HEK293 (cell line): ENCODE data around the gene NEURL1.

Experiments used
- CTCF ChIA-PET: fragments of 350-600 bp; formaldehyde crosslinking; extraction: SDS; loops from one replicate; lab custom pipeline; 2021; ENCODE audit warnings: antibody characterized with exemption; lab: Yijun Ruan, JAX
- POLR2A ChIA-PET: fragments of 300-600 bp; formaldehyde crosslinking; extraction: SDS; loops from one replicate; lab custom pipeline; 2020; ENCODE audit warnings: antibody characterized with exemption, inconsistent platforms; lab: Yijun Ruan, JAX
- H3K27ac ChIP-seq: fragments of 200-500 bp; sonication (Bioruptor generic); 2 replicates; pipeline ENCODE4 v1.5.1; 2014; ENCODE audit warnings: low read depth, low read length, control low read depth, inconsistent platforms; ENCODE audit errors: extremely low read depth
- H3K36me3 ChIP-seq, 2 experiments: fragments of 200-500 bp in 1 of 2; sonication (Bioruptor generic) in 1 of 2; 1 replicate in 1 of 2; 2 replicates in 1 of 2; pipeline ENCODE4 v1.5.1; 2014 to 2017; ENCODE audit warnings: inconsistent platforms in 2 of 2, low read length in 2 of 2; ENCODE audit not compliant: control insufficient read depth in 2 of 2, insufficient read depth in 1 of 2
- H3K4me1 ChIP-seq: fragments of 200-500 bp; sonication (Bioruptor generic); 2 replicates; pipeline ENCODE4 v1.5.1; 2014; ENCODE audit warnings: mild to moderate bottlenecking, low read length, inconsistent platforms; ENCODE audit not compliant: control insufficient read depth, insufficient read depth
- H3K4me3 ChIP-seq: 2 replicates; pipeline ENCODE4 v1.5.1; 2011; ENCODE audit warnings: low read depth, mild to moderate bottlenecking, control low read depth, low read length, moderate library complexity
- H3K9me3 ChIP-seq: fragments of 200-500 bp; sonication (Bioruptor generic); 2 replicates; pipeline ENCODE4 v1.5.1; 2014; ENCODE audit warnings: low read depth, low read length, inconsistent platforms; ENCODE audit not compliant: control insufficient read depth, insufficient read depth
- PRDM6 ChIP-seq: fragments of 450-650 bp; formaldehyde crosslinking; IDR thresholded peaks from 2 replicates; pipeline ENCODE4 v1.5.1; 2017; ENCODE audit warnings: missing biosample characterization, missing genetic modification characterization
- RBAK ChIP-seq: fragments of 450-650 bp; formaldehyde crosslinking; IDR thresholded peaks from 2 replicates; pipeline ENCODE4 v1.5.1; 2016; ENCODE audit warnings: missing biosample characterization, missing genetic modification characterization
- ZBTB10 ChIP-seq: fragments of 450-650 bp; formaldehyde crosslinking; IDR thresholded peaks from 2 replicates; pipeline ENCODE4 v1.5.1; 2016; ENCODE audit warnings: missing biosample characterization, missing genetic modification characterization
- ZBTB48 ChIP-seq: fragments of 450-650 bp; formaldehyde crosslinking; IDR thresholded peaks from 2 replicates; pipeline ENCODE4 v1.5.1; 2016; ENCODE audit warnings: missing biosample characterization, missing genetic modification characterization
- ZIC2 ChIP-seq: fragments of 450-650 bp; formaldehyde crosslinking; IDR thresholded peaks from 2 replicates; pipeline ENCODE4 v1.5.1; 2016; ENCODE audit warnings: missing biosample characterization, missing genetic modification characterization
- ZNF16 ChIP-seq: fragments of 450-650 bp; formaldehyde crosslinking; IDR thresholded peaks from 2 replicates; pipeline ENCODE4 v1.5.1; 2016; ENCODE audit warnings: low read depth, missing biosample characterization, missing genetic modification characterization
- ZNF19 ChIP-seq: fragments of 450-650 bp; formaldehyde crosslinking; IDR thresholded peaks from 2 replicates; pipeline ENCODE4; 2016; ENCODE audit warnings: missing biosample characterization, missing genetic modification characterization, low read depth
- ZNF23 ChIP-seq: fragments of 450-650 bp; formaldehyde crosslinking; IDR thresholded peaks from 2 replicates; pipeline ENCODE4 v1.5.1; 2016; ENCODE audit warnings: missing biosample characterization, missing genetic modification characterization, borderline replicate concordance
- ZNF239 ChIP-seq: fragments of 450-650 bp; formaldehyde crosslinking; IDR thresholded peaks from 2 replicates; pipeline ENCODE4 v1.5.1; 2016; ENCODE audit warnings: missing biosample characterization, missing genetic modification characterization
- ZNF274 ChIP-seq, 2 experiments: fragments of 200-500 bp in 1 of 2; fragments of 450-650 bp in 1 of 2; sonication (Bioruptor generic) in 1 of 2; formaldehyde crosslinking in 1 of 2; IDR thresholded peaks; 2 replicates each; pipeline versions ENCODE4 v1.5.1 to v1.6.1; 2014 to 2016; ENCODE audit warnings: borderline replicate concordance in 1 of 2, inconsistent platforms in 1 of 2, low read length in 1 of 2, missing biosample characterization in 1 of 2, missing genetic modification characterization in 1 of 2
- ZNF311 ChIP-seq: fragments of 450-650 bp; formaldehyde crosslinking; IDR thresholded peaks from 2 replicates; pipeline ENCODE4 v1.5.1; 2017; ENCODE audit warnings: missing biosample characterization, missing genetic modification characterization, borderline replicate concordance
- ZNF37A ChIP-seq: fragments of 450-650 bp; IDR thresholded peaks from 2 replicates; pipeline ENCODE4 v1.5.1; 2018; ENCODE audit warnings: missing biosample characterization, missing genetic modification characterization
- ZNF548 ChIP-seq: fragments of 450-650 bp; formaldehyde crosslinking; IDR thresholded peaks from 2 replicates; pipeline ENCODE4 v1.5.1; 2016; ENCODE audit warnings: missing biosample characterization, missing genetic modification characterization
- ZNF610 ChIP-seq: fragments of 450-650 bp; formaldehyde crosslinking; IDR thresholded peaks from 2 replicates; pipeline ENCODE4 v1.5.1; 2016; ENCODE audit warnings: missing biosample characterization, missing genetic modification characterization, borderline replicate concordance
- ZNF624 ChIP-seq: fragments of 450-650 bp; formaldehyde crosslinking; IDR thresholded peaks from 2 replicates; pipeline ENCODE4 v1.5.1; 2017; ENCODE audit warnings: missing biosample characterization, missing genetic modification characterization
- ZNF654 ChIP-seq: fragments of 450-650 bp; formaldehyde crosslinking; IDR thresholded peaks from 2 replicates; pipeline ENCODE4 v1.5.1; 2016; ENCODE audit warnings: low read depth, missing biosample characterization, missing genetic modification characterization
- ZNF830 ChIP-seq: fragments of 450-650 bp; IDR thresholded peaks from 2 replicates; pipeline ENCODE4 v1.5.0; 2018; ENCODE audit warnings: missing biosample characterization, missing genetic modification characterization, low read depth, mild to moderate bottlenecking, moderate library complexity
- ZXDB ChIP-seq: fragments of 450-650 bp; formaldehyde crosslinking; IDR thresholded peaks from 2 replicates; pipeline ENCODE4 v1.5.1; 2016; ENCODE audit warnings: missing biosample characterization, missing genetic modification characterization
- TF ChIP-seq, protein P1 (sequence below): IDR thresholded peaks from 2 replicates; pipeline ENCODE4 v1.6.1; 2011; ENCODE audit warnings: mild to moderate bottlenecking, low read depth, low read length, borderline replicate concordance
- TF ChIP-seq, protein P2 (sequence below): fragments of 450-650 bp; formaldehyde crosslinking; IDR thresholded peaks from 2 replicates; pipeline ENCODE4; 2016; ENCODE audit warnings: missing biosample characterization, missing genetic modification characterization
- TF ChIP-seq, protein P3 (sequence below): fragments of 450-650 bp; formaldehyde crosslinking; IDR thresholded peaks from 2 replicates; pipeline ENCODE4 v1.5.1; 2016; ENCODE audit warnings: missing biosample characterization, missing genetic modification characterization

The NEURL1 gene

GRCh38 chr10:103618575-103619423 is 125.3 kb downstream of the NEURL1 start:
- Histone ChIP-seq H3K4me1 (no peaks in the 10 kb centered on the region), H3K9me3 (no peaks in the 10 kb centered on the region), H3K27ac (no peak overlapping the region), H3K36me3 (peaks cover 0 to 93% of the 10 kb centered on the region in 2 experiments; a peak in 1 of 3 replicates), H3K4me3 (no peak overlapping the region)
- CTCF ChIA-PET = interaction anchor here (1.0 to 2.4 kb wide), 2 partner anchors 20 to 47 kb away, joined by 3 to 9 read pairs; no protein-coding TSS in a partner anchor
- POLR2A ChIA-PET = no interaction called here
- peak; percentile 60 for TF ChIP-seq ZIC2
- TF ChIP-seq ZNF548 (tag by site-specific recombination) = no peak
- TF ChIP-seq PRDM6 = no peak
- TF ChIP-seq ZNF23 (tag by site-specific recombination) = no peak

DNA sequence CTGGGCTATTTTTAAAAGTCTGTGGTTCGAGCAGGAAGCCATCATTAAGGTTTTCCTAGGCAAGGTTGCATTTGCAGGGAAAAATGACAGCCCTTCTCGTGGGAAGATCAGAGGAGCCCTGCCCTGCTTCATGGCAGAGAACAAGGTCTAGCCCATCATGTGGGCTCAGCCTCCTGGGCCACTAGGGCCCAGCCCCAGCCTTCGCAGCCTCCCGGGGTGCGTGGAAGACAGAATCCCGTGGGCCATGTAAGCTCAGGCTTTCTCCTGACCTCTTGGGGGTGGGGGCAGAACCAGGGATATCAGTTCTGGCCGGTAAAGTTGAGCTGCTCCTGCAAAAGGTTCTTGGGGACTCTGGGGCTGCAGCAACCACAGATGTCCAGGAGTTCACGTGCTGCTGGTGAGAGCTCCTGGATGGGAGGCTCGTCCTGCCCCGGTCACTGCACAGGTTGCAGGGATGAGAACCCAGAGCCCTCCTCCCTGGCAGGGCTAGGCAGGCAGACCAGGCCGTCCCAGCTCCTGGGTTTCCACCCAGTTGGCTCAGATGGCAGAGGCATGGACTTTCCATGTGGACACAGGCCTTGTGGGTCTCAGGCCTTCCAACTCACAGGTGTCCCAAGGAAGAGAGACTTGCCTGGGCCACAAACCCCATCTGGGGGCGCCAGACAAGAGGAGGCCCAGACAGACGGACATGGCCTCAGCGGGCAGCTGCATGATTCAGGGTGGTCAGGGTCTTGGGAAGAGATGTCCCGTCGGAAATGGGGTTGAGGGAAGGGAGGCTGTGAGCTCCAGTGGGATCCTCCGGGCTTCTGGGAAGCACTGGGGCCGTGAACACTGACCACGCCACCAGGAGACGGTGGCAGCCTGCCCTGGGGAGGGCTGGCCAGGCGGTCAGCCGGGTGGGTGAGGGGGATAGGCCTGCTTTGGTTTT is 126.2 kb downstream of the NEURL1 start:
- ChIA-PET CTCF (interaction anchor here (0.6 to 2.4 kb wide), 3 partner anchors 21 to 67 kb away, joined by 4 to 9 read pairs (median 8); no protein-coding TSS in a partner anchor), POLR2A (no interaction called here)
- no peaks in the 10 kb centered on the region for H3K9me3 ChIP-seq
- H3K27ac ChIP-seq = no peak overlapping the region
- H3K4me3 ChIP-seq = no peak overlapping the region
- peaks cover 0 to 94% of the 10 kb centered on the region in 2 experiments; a peak in 1 of 3 replicates for H3K36me3 ChIP-seq
- no peaks in the 10 kb centered on the region for H3K4me1 ChIP-seq
- TF ChIP-seq ZNF16 (tag by site-specific recombination) = no peak
- no peak for TF ChIP-seq ZNF610 (tag by site-specific recombination)
- TF ChIP-seq ZNF19 (tag by site-specific recombination) = no peak
- TF ChIP-seq ZBTB48 (tag by site-specific recombination) = no peak
- TF ChIP-seq ZNF830 (tag by site-specific recombination) = no peak
- TF ChIP-seq, protein P1, sequence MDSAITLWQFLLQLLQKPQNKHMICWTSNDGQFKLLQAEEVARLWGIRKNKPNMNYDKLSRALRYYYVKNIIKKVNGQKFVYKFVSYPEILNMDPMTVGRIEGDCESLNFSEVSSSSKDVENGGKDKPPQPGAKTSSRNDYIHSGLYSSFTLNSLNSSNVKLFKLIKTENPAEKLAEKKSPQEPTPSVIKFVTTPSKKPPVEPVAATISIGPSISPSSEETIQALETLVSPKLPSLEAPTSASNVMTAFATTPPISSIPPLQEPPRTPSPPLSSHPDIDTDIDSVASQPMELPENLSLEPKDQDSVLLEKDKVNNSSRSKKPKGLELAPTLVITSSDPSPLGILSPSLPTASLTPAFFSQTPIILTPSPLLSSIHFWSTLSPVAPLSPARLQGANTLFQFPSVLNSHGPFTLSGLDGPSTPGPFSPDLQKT = no peak
- no peak for TF ChIP-seq ZNF239
- TF ChIP-seq ZNF274 (IDR thresholded peaks at IDR 0.05; ENCODE audit: low read length) = no peak
- TF ChIP-seq ZNF274 (tag by site-specific recombination; IDR thresholded peaks at IDR 0.05; ENCODE audit: borderline replicate concordance) = no peak
- no peak for TF ChIP-seq ZNF654 (tag by site-specific recombination)
- TF ChIP-seq ZBTB10 (tag by site-specific recombination) = no peak
- TF ChIP-seq RBAK (tag by site-specific recombination) = no peak
- no peak for TF ChIP-seq PRDM6
- TF ChIP-seq ZNF624 (tag by site-specific recombination) = no peak
- TF ChIP-seq, protein P2, sequence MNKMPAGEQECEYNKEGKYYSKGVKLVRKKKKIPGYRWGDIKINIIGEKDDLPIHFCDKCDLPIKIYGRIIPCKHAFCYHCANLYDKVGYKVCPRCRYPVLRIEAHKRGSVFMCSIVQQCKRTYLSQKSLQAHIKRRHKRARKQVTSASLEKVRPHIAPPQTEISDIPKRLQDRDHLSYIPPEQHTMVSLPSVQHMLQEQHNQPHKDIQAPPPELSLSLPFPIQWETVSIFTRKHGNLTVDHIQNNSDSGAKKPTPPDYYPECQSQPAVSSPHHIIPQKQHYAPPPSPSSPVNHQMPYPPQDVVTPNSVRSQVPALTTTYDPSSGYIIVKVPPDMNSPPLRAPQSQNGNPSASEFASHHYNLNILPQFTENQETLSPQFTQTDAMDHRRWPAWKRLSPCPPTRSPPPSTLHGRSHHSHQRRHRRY (tag by site-specific recombination) = no peak
- TF ChIP-seq ZXDB = no peak
- TF ChIP-seq, protein P3, sequence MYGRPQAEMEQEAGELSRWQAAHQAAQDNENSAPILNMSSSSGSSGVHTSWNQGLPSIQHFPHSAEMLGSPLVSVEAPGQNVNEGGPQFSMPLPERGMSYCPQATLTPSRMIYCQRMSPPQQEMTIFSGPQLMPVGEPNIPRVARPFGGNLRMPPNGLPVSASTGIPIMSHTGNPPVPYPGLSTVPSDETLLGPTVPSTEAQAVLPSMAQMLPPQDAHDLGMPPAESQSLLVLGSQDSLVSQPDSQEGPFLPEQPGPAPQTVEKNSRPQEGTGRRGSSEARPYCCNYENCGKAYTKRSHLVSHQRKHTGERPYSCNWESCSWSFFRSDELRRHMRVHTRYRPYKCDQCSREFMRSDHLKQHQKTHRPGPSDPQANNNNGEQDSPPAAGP (tag by site-specific recombination) = no peak
- TF ChIP-seq ZNF311 (tag by site-specific recombination) = no peak
- no peak for TF ChIP-seq ZNF37A (tag by site-specific recombination)
